Neutrophil (primary cell): ENCODE results near the gene ARG1.

Experiments
- H3K27ac ChIP-seq: fragments of 200-600 bp; sonication (generic); 2 replicates; pipeline ENCODE4 v1.5.1; 2016; ENCODE audit warnings: mild to moderate bottlenecking, moderate library complexity
- H3K27me3 ChIP-seq: fragments of 200-600 bp; sonication (generic); 2 replicates; pipeline ENCODE4 v1.6.0; 2016; ENCODE audit warnings: mild to moderate bottlenecking
- H3K36me3 ChIP-seq: fragments of 200-600 bp; sonication (generic); 2 replicates; pipeline ENCODE4 v1.5.1; 2017
- H3K4me1 ChIP-seq, 2 experiments: fragments of 200-600 bp in 1 of 2; sonication (generic) in 1 of 2; 1 replicate in 1 of 2; 2 replicates in 1 of 2; pipeline versions ENCODE4 v1.5.1 to v1.6.1; 2013 to 2016; ENCODE audit warnings: low read depth in 1 of 2, low read length in 1 of 2, mild to moderate bottlenecking in 1 of 2, moderate library complexity in 1 of 2; ENCODE audit not compliant: control insufficient read depth in 1 of 2, insufficient read depth in 1 of 2
- H3K4me3 ChIP-seq, 2 experiments: fragments of 200-600 bp in 1 of 2; sonication (generic) in 1 of 2; 1 replicate in 1 of 2; 2 replicates in 1 of 2; pipeline ENCODE4 v1.5.1; 2013 to 2016; ENCODE audit warnings: low read depth in 1 of 2, low read length in 1 of 2, mild to moderate bottlenecking in 1 of 2, moderate library complexity in 1 of 2
- H3K9me3 ChIP-seq: fragments of 200-600 bp; sonication (generic); 2 replicates; pipeline ENCODE4 v1.5.1; 2016
- TF ChIP-seq, protein P1 (sequence below): fragments of 200-600 bp; sonication (generic); IDR thresholded peaks from 2 replicates; pipeline ENCODE4 v1.5.1; 2016; ENCODE audit warnings: antibody characterized with exemption

Gene ARG1

DNA sequence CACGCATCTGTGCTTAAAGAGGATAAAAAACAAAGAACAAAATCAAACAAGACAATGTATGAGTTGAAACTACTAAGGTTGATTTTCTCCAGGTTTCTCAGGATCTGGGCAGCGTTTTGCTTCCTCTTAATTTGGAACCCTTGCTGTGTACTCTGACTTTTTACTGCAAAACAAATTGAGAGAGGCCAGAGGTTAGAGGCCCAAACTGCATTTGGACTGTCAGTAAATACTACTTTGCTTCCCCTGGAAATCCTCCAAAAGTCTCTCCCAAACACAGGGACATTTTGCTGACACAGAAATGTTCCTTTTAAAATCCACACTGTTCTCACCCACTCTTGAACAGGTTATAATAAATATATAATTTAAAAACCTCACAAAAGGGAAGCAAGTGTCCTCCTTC is 1.1 kb downstream of the ARG1 start:
- Histone ChIP-seq H3K36me3 (peaks cover 21% of the 10 kb centered on the region), H3K27ac (peak overlapping the region; percentile 90), H3K27me3 (no peaks in the 10 kb centered on the region), H3K4me1 (peaks cover 61 to 64% of the 10 kb centered on the region in 2 experiments), H3K4me3 (peak overlapping the region; percentile 48 to 83), H3K9me3 (no peaks in the 10 kb centered on the region)
- TF ChIP-seq, protein P1, sequence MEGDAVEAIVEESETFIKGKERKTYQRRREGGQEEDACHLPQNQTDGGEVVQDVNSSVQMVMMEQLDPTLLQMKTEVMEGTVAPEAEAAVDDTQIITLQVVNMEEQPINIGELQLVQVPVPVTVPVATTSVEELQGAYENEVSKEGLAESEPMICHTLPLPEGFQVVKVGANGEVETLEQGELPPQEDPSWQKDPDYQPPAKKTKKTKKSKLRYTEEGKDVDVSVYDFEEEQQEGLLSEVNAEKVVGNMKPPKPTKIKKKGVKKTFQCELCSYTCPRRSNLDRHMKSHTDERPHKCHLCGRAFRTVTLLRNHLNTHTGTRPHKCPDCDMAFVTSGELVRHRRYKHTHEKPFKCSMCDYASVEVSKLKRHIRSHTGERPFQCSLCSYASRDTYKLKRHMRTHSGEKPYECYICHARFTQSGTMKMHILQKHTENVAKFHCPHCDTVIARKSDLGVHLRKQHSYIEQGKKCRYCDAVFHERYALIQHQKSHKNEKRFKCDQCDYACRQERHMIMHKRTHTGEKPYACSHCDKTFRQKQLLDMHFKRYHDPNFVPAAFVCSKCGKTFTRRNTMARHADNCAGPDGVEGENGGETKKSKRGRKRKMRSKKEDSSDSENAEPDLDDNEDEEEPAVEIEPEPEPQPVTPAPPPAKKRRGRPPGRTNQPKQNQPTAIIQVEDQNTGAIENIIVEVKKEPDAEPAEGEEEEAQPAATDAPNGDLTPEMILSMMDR: no peak

DNA sequence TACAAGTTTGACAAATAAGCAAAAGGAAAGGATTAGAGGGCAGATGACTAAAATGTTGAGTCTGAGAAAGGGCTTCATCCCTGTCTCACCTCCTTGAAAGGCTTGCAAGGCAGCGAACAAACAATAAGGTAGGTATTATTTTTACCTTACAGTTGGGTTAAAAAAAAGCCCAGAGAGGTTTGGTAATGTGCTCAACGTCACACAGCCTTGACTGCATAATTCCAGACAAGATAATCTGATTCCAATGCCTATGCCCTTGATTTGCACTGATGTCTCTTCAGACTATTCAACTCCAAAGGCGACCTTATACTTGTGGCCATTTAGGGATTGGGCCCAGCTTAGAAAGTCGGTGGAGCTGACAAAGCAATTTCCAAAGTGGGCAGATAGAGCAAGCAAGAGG is 1.7 kb downstream of the ARG1 start:
- Histone ChIP-seq H3K27me3 (no peaks in the 10 kb centered on the region), H3K36me3 (peaks cover 25% of the 10 kb centered on the region), H3K27ac (peak overlapping the region; percentile 90), H3K9me3 (no peaks in the 10 kb centered on the region), H3K4me1 (peaks cover 62 to 66% of the 10 kb centered on the region in 2 experiments), H3K4me3 (peak overlapping the region; percentile 48 to 83)
- TF ChIP-seq, protein P1: no peak

DNA sequence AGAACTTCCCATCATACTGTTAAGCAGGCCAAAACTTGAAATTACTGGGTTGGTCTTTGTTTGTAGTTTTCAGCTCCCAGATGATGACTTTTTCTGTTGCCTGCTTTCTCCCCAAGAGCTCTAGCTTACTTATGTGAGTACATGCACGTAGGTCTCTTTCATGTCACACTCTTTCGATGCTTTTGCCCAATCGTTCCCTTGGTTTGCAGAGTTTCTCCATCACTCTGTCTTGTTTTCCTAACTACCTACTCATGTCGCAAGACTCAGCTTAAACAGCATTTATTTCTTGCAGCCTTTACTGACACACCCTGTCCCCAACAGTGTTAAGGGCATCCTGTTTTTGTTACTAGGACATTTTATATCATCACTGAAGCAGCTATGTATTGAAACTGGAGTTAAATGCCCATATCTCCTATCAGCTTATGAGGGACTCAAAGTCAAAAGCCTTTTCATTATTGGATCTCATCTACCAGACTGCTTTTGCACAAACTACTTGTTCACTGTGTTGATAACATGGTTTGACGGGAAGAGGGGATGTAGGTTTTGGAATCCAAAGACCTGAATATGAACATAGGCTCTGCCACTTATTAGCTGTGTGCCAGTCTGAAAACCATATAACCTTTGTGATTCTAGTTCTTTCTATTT is 2.9 kb downstream of the ARG1 start:
- H3K4me1 ChIP-seq: peaks cover 75 to 78% of the 10 kb centered on the region in 2 experiments
- H3K9me3 ChIP-seq: no peaks in the 10 kb centered on the region

DNA sequence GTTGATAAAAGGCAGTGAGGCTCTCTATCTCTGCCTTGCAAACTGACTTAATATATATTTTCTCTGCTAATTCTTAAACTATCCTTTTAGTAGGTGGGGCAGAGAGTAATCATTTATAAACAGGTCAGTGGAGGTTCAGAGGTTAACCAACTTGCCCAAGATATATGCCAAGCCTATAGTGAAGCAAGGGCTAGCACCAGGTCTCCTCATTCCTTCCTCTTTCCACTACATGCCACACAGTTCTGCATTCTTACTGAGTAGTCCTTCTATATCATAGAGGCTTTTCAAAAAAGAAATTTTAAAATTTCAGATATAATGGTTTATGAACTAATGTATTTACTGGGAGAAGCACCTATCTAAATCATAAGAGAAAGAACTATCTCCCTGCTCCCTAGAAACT is 8.5 kb downstream of the ARG1 start:
- peaks cover 84% of the 10 kb centered on the region for H3K36me3 ChIP-seq
- peaks cover 45 to 57% of the 10 kb centered on the region in 2 experiments for H3K4me1 ChIP-seq
- TF ChIP-seq, protein P1: no peak
- peak overlapping the region; percentile 90 for H3K27ac ChIP-seq
- H3K9me3 ChIP-seq: no peaks in the 10 kb centered on the region
- H3K4me3 ChIP-seq: no peak overlapping the region
- H3K27me3 ChIP-seq: no peaks in the 10 kb centered on the region

More for the DNA sequence above, 2.9 kb downstream of the ARG1 start:
- Histone ChIP-seq H3K4me3 (peak overlapping the region; percentile 48 to 83), H3K36me3 (peaks cover 38% of the 10 kb centered on the region), H3K27me3 (no peaks in the 10 kb centered on the region), H3K27ac (peak overlapping the region; percentile 90)
- TF ChIP-seq, protein P1: no peak

DNA sequence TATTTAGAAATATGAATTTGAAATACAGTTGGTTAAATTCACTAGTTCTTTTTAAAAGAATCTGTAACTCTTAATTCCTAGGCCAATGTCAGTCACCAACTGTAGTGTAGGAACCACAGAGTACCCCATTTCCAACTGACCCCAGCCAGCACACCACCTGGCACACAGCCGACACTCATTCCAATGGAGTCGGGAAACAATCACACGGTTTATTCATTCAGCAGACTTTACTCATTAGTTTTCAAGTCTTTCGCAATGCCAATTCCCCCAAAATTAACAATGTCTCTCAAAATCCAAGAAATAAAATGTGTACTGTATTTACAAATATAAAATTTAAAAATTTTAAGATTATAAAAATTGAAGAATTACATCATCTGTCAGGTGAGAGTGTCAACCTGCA is 13.5 kb downstream of the ARG1 start:
- H3K9me3 ChIP-seq: no peaks in the 10 kb centered on the region
- TF ChIP-seq, protein P1: no peak
- peaks cover 8 to 10% of the 10 kb centered on the region in 2 experiments for H3K4me1 ChIP-seq
- peaks cover 93% of the 10 kb centered on the region for H3K36me3 ChIP-seq
- H3K27ac ChIP-seq: no peak overlapping the region
- H3K4me3 ChIP-seq: no peak overlapping the region
- no peaks in the 10 kb centered on the region for H3K27me3 ChIP-seq
